ENCODE results near the gene SEC61B.

Gene SEC61B

GRCh38 chr9:99238331-99238730 is 16.2 kb downstream of the SEC61B start:
- no peak for DNase-seq (ENCODE audit: low read depth)

GRCh38 chr9:99239341-99240060 is 17.4 kb downstream of the SEC61B start:
- no peak for DNase-seq (ENCODE audit: low read depth)

- no peak for DNase-seq (ENCODE audit: low read depth)
Measured at GRCh38 chr9:99241106-99241505, 19.0 kb downstream of the SEC61B start.

- DNase-seq (ENCODE audit: low read depth), result no peak
Measured at GRCh38 chr9:99244344-99245260, 22.5 kb downstream of the SEC61B start.

- no peak for DNase-seq (ENCODE audit: low read depth)
Measured at GRCh38 chr9:99249619-99250018, 27.5 kb downstream of the SEC61B start.

- DNase-seq (ENCODE audit: low read depth), result no peak
Measured at GRCh38 chr9:99251157-99251556, 29.1 kb downstream of the SEC61B start.

GRCh38 chr9:99253134-99253533 is 31.1 kb downstream of the SEC61B start:
- no peak for DNase-seq (ENCODE audit: low read depth)

- DNase-seq (ENCODE audit: low read depth), result peak; percentile 35
Measured at GRCh38 chr9:99253772-99254431, 31.8 kb downstream of the SEC61B start.

GRCh38 chr9:99255651-99256050 is 33.6 kb downstream of the SEC61B start:
- no peak for DNase-seq (ENCODE audit: low read depth)

GRCh38 chr9:99257723-99258389 is 35.8 kb downstream of the SEC61B start:
- no peak for DNase-seq (ENCODE audit: low read depth)

- no peak for DNase-seq (ENCODE audit: low read depth)
Measured at GRCh38 chr9:99259231-99259918, 37.3 kb downstream of the SEC61B start.

- DNase-seq (ENCODE audit: low read depth), result no peak
Measured at GRCh38 chr9:99261923-99262322, 39.8 kb downstream of the SEC61B start.

- no peak for DNase-seq (ENCODE audit: low read depth)
Measured at GRCh38 chr9:99262949-99263418, 40.9 kb downstream of the SEC61B start.

- no peak for DNase-seq (ENCODE audit: low read depth)
Measured at GRCh38 chr9:99264070-99264680, 42.1 kb downstream of the SEC61B start.

GRCh38 chr9:99265691-99266090 is 43.6 kb downstream of the SEC61B start:
- no peak for DNase-seq (ENCODE audit: low read depth)

- DNase-seq (ENCODE audit: low read depth), result peak; percentile 38
Measured at GRCh38 chr9:99266255-99267023, 44.4 kb downstream of the SEC61B start.

- DNase-seq (ENCODE audit: low read depth), result no peak
Measured at GRCh38 chr9:99269416-99269815, 47.3 kb downstream of the SEC61B start.

GRCh38 chr9:99270491-99270890 is 48.4 kb downstream of the SEC61B start:
- DNase-seq (ENCODE audit: low read depth), result no peak

GRCh38 chr9:99272836-99273235 is 50.8 kb downstream of the SEC61B start:
- DNase-seq (ENCODE audit: low read depth), result no peak

GRCh38 chr9:99274016-99274415 is 51.9 kb downstream of the SEC61B start:
- no peak for DNase-seq (ENCODE audit: low read depth)

Data from stimulated activated CD8-positive, alpha-beta memory T cell treated with anti-CD3 and anti-CD28 coated beads, Interleukin-15, amount 100 ng/mL, for 24 hours (primary cell).